NCI-H82 treated with DMSO at 0.1 percent for 48 hours (cell line): ENCODE measurements around the gene PPHLN1.
"Not testable (repeated sequence)": the region's sequence is repeated elsewhere in the genome, so short reads cannot be mapped to it uniquely, and the experiment has no call there.

Experiments
- DNase-seq: peaks from one replicate; lab custom pipeline; 2025; ENCODE audit not compliant: unreplicated experiment; lab: John Stamatoyannopoulos, UW

Gene PPHLN1

GRCh38 chr12:42322567-42322966 is 3.4 kb upstream of the PPHLN1 start:
- no peak for DNase-seq

- DNase-seq: no peak
Measured at GRCh38 chr12:42323856-42324255, 2.1 kb upstream of the PPHLN1 start.

GRCh38 chr12:42325326-42325652 is 678 bp upstream of the PPHLN1 start:
- no peak for DNase-seq

- no peak for DNase-seq
Measured at GRCh38 chr12:42326541-42327226, 717 bp downstream of the PPHLN1 start.

GRCh38 chr12:42327227-42327590 is 1.2 kb downstream of the PPHLN1 start:
- DNase-seq: no peak

- not testable (repeated sequence) for DNase-seq
Measured at GRCh38 chr12:42330097-42330496, 4.1 kb downstream of the PPHLN1 start.

- peak; percentile 12 for DNase-seq
Measured at GRCh38 chr12:42332301-42333285, 6.6 kb downstream of the PPHLN1 start.

GRCh38 chr12:42336286-42336685 is 10.3 kb downstream of the PPHLN1 start:
- no peak for DNase-seq

GRCh38 chr12:42338280-42338679 is 12.3 kb downstream of the PPHLN1 start:
- DNase-seq: no peak

- no peak for DNase-seq
Measured at GRCh38 chr12:42342028-42342427, 16.1 kb downstream of the PPHLN1 start.

- DNase-seq: no peak
Measured at GRCh38 chr12:42343721-42344120, 17.8 kb downstream of the PPHLN1 start.

- DNase-seq: no peak
Measured at GRCh38 chr12:42346403-42347002, 20.5 kb downstream of the PPHLN1 start.

GRCh38 chr12:42349119-42350020 is 23.4 kb downstream of the PPHLN1 start:
- DNase-seq: not testable (repeated sequence)

- not testable (repeated sequence) for DNase-seq
Measured at GRCh38 chr12:42350021-42350407, 24.0 kb downstream of the PPHLN1 start.

GRCh38 chr12:42356344-42356743 is 30.4 kb downstream of the PPHLN1 start:
- DNase-seq: no peak

GRCh38 chr12:42360747-42361403 is 34.9 kb downstream of the PPHLN1 start:
- no peak for DNase-seq

GRCh38 chr12:42361909-42362646 is 36.1 kb downstream of the PPHLN1 start:
- DNase-seq: no peak

- no peak for DNase-seq
Measured at GRCh38 chr12:42362647-42363260, 36.8 kb downstream of the PPHLN1 start.

GRCh38 chr12:42364692-42365091 is 38.7 kb downstream of the PPHLN1 start:
- DNase-seq: no peak
